HUDEP-2 (cell line): ENCODE data around the gene LARP6.
"Not testable (repeated sequence)": the region's sequence is repeated elsewhere in the genome, so short reads cannot be mapped to it uniquely, and the experiment has no call there.

Source experiments
- DNase-seq, 76 experiments: peaks; one replicate each; lab custom pipeline; 2025; ENCODE audit not compliant: unreplicated experiment in 76 of 76; lab: John Stamatoyannopoulos, UW

The LARP6 gene

GRCh38 chr15:70831094-70831911 is 22.7 kb downstream of the LARP6 start:
- no peak for DNase-seq

- no peak for DNase-seq
Observed at GRCh38 chr15:70830615-70831014, 23.3 kb downstream of the LARP6 start.

GRCh38 chr15:70829371-70830166 is 24.4 kb downstream of the LARP6 start:
- no peak for DNase-seq

- no peak for DNase-seq
Observed at GRCh38 chr15:70827721-70828120, 26.2 kb downstream of the LARP6 start.

- peak in 4 of 76 experiments; percentile 2 to 16 (median 4) for DNase-seq
Observed at GRCh38 chr15:70826634-70827033, 27.3 kb downstream of the LARP6 start.

GRCh38 chr15:70825841-70826240 is 28.1 kb downstream of the LARP6 start:
- DNase-seq, result no peak

- no peak for DNase-seq
Observed at GRCh38 chr15:70823196-70823595, 30.8 kb downstream of the LARP6 start.

- DNase-seq, result no peak
Observed at GRCh38 chr15:70820214-70820613, 33.7 kb downstream of the LARP6 start.

- no peak for DNase-seq
Observed at GRCh38 chr15:70818580-70818979, 35.4 kb downstream of the LARP6 start.

- no peak for DNase-seq
Observed at GRCh38 chr15:70817266-70817665, 36.7 kb downstream of the LARP6 start.

- no peak for DNase-seq
Observed at GRCh38 chr15:70815604-70816003, 38.4 kb downstream of the LARP6 start.

GRCh38 chr15:70815011-70815410 is 38.9 kb downstream of the LARP6 start:
- DNase-seq, result not testable (repeated sequence)

GRCh38 chr15:70812827-70813364 is 41.1 kb downstream of the LARP6 start:
- DNase-seq, result no peak

- DNase-seq, result no peak
Observed at GRCh38 chr15:70810916-70811578, 42.9 kb downstream of the LARP6 start.

- peak in 1 of 76 experiments; percentile 13 for DNase-seq
Observed at GRCh38 chr15:70806992-70807712, 46.8 kb downstream of the LARP6 start.

GRCh38 chr15:70804388-70804787 is 49.6 kb downstream of the LARP6 start:
- DNase-seq, result not testable (repeated sequence)

GRCh38 chr15:70802629-70803028 is 51.3 kb downstream of the LARP6 start:
- DNase-seq, result no peak

GRCh38 chr15:70801109-70801508 is 52.8 kb downstream of the LARP6 start:
- no peak for DNase-seq

- DNase-seq, result no peak
Observed at GRCh38 chr15:70799667-70800450, 54.1 kb downstream of the LARP6 start.

- DNase-seq, result no peak
Observed at GRCh38 chr15:70797464-70797863, 56.5 kb downstream of the LARP6 start.
